Esophagus (tissue), 2 donors: Measurements from ENCODE around the gene MRPS2. TPM values are rescaled to one million over a fixed set of nuclear protein-coding genes. Genes with fewer than 3 reads are reported as not detected.

Experiments used
- H3K27ac ChIP-seq, 2 donors: one replicate each; pipeline ENCODE4 v1.5.1; 2013; ENCODE audit warnings: low read depth in 2 of 2, mild to moderate bottlenecking in 2 of 2, inconsistent platforms in 1 of 2, low read length in 1 of 2, moderate library complexity in 1 of 2
- H3K27me3 ChIP-seq, 2 donors: one replicate each; pipeline ENCODE4 v1.6.1; 2013; ENCODE audit warnings: low read length in 2 of 2, control low read depth in 1 of 2, mild to moderate bottlenecking in 1 of 2; ENCODE audit not compliant: insufficient read depth in 2 of 2, control insufficient read depth in 1 of 2
- H3K36me3 ChIP-seq, 2 donors: one replicate each; pipeline ENCODE4 v1.6.1; 2013; ENCODE audit warnings: low read length in 1 of 2; ENCODE audit not compliant: control insufficient read depth in 2 of 2, insufficient read depth in 2 of 2
- H3K4me1 ChIP-seq, 2 donors: one replicate each; pipeline ENCODE4 v1.6.1; 2013; ENCODE audit warnings: low read length in 1 of 2; ENCODE audit not compliant: control insufficient read depth in 2 of 2, insufficient read depth in 2 of 2
- H3K4me3 ChIP-seq, 2 donors: one replicate each; pipeline ENCODE4 v1.5.1; 2013; ENCODE audit warnings: low read length in 2 of 2, mild to moderate bottlenecking in 2 of 2, low read depth in 1 of 2, moderate library complexity in 1 of 2
- H3K9me3 ChIP-seq, 2 donors: one replicate each; pipeline ENCODE4 v1.6.1; 2013; ENCODE audit warnings: mild to moderate bottlenecking in 2 of 2, low read depth in 1 of 2, low read length in 1 of 2, moderate library complexity in 1 of 2; ENCODE audit not compliant: control insufficient read depth in 2 of 2, insufficient read depth in 1 of 2
- WGBS, 2 donors: extraction: QIAGEN DNeasy Blood & Tissue Kit; methylation state at CpG; one replicate each; pipeline ENCODE4 v1.1.7; 2013; 5-methylcytosine and 5-hydroxymethylcytosine counted together
- polyA plus RNA-seq, 2 donors: library from polyadenylated mRNA; stranded (reverse); fragments of 200-250 nt; gene quantifications; one replicate each; pipeline ENCODE4 v1.2.3, GENCODE V29; 2013
- donor health status: healthy with polysubstance abuse.
- donor health status: Bipolar disorder and iron deficiency.

MRPS2 gene
- polyA plus RNA-seq, 2 donors, result 19.3 to 40.8 TPM

DNA sequence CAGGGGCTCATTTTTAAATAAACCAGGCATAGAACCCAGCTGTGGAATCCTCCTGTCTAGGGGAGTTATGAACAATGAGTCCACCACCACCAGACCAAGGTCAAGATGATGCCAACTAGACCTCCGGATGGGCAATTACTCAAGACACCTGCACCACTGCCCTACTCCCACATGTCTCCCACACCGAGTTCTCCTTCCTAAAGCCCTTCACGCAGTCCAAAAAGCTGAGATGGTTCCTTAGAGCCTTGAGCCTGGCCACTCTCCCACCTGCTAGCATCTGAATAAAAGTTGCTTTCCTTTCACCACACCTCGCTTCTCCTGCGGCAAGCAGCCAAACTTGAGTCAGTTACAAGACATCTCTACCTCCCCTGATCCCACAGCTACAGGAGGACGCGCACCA, 36.3 kb upstream of the MRPS2 start:
- no peaks in the 10 kb centered on the region for H3K27me3 ChIP-seq
- no peaks in the 10 kb centered on the region for H3K9me3 ChIP-seq
- no peaks in the 10 kb centered on the region for H3K4me1 ChIP-seq
- no peak overlapping the region for H3K4me3 ChIP-seq
- no peak overlapping the region for H3K27ac ChIP-seq
- 85 to 92% methylated on average over 7 of the region's 7 CpGs for WGBS, 2 donors
- no peaks in the 10 kb centered on the region for H3K36me3 ChIP-seq

DNA sequence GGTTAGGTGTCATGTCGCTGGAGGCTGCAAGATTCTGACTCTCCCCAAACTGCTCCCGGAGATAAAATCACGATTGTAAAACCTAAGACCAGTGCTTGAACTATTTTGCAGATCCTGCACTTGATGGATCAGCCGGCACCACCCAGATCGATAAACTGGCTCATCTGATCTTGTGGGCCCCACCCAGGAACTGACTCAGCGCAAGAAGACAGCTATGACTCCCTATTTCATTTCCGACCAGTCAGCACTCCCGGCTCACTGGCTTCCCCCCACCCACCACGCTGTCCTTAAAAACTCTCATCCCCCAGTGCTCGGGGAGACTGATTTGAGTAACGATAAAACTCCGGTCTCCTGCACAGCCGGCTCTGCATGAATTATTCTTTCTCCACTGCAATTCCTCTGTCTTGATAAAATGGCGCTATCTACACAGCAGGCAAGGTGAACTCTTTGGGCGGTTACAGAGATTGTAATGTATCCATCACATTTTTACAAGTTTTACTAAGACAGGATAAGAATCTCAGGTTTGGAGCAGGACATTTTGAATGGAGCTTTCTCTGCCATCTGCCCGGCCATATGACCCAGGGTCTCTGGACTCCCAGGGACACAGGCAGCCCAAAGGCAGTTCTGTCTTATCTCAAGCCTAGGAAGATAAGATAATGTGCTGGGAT, 31.5 kb upstream of the MRPS2 start:
- Histone ChIP-seq H3K9me3 (no peaks in the 10 kb centered on the region), H3K36me3 (no peaks in the 10 kb centered on the region), H3K4me3 (no peak overlapping the region), H3K27me3 (no peaks in the 10 kb centered on the region), H3K27ac (no peak overlapping the region), H3K4me1 (no peaks in the 10 kb centered on the region)
- WGBS, 2 donors, result 45% methylated on average over 16 of the region's 16 CpGs

DNA sequence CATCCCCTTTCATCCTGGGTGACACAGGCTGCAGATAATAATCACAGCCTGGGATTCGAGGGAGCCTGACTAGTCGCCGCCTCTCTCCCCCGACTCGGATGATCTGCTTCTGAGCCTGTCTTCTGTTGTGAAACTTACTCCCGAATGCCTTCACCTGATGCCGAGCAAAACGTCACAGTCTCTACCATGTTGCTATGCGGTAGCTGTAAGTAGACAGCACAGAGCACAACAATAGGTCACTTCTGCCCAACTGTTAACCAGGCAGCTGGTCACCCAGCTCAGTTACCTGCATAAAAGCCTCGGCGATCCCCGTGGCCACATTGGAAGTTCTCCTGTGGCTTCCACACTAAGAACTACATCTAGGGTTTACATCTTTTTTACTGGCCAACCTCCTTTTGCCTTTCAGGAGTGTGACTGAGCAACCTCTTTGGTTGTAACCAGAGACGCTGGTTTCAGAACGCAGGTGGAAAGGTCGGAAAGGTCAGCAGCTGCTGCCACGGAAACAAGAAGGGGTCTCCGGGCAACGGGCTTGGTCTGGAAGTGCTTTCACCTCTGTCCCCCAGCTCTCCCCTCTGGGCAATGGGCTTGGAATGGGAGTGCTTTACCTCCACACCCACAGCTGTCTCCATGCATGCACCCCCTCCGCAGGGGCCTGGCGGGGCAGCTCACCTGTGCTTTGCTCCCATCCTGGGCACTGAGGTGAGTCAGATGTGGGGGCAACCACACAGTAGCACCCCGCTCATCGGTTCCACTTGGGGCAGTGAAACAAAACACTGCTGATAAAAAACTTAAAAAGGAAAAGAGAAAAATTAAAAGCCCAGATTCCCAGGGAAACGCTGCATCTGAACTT, 28.5 kb upstream of the MRPS2 start:
- H3K4me3 ChIP-seq, result no peak overlapping the region
- H3K27me3 ChIP-seq, result no peaks in the 10 kb centered on the region
- H3K4me1 ChIP-seq, result no peaks in the 10 kb centered on the region
- H3K9me3 ChIP-seq, result no peaks in the 10 kb centered on the region
- 73% methylated on average over 23 of the region's 23 CpGs for WGBS, 2 donors
- H3K27ac ChIP-seq, result no peak overlapping the region
- H3K36me3 ChIP-seq, result no peaks in the 10 kb centered on the region

DNA sequence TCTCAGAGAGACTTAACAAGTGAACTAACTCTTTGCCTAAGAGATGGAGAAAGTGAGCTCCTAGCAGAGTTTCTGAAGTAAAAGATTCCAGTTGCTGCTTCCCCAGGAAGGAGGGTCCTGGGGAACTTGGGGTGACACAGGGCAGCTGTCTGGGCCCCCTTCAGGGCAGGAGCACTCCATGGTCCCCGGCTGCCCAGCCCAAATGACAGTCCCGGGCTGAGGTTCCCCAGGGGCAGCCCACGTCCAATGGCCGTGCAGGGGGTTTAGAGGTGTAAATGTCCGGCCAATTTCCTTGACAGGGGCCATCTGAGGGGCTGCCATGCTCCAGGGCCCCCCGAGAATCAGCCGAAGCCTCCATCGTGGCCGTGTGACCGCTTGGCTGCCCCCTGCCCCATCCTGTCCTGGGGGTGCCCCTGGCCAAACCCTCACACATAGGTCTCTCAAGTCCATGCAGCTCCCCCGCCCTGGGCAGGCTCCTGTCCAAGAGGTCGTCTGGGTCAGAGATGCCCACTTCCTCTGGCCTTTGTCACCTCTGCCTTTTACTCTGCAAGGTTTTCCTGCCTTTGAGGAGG, 26.4 kb upstream of the MRPS2 start:
- Histone ChIP-seq H3K4me1 (no peaks in the 10 kb centered on the region), H3K9me3 (no peaks in the 10 kb centered on the region), H3K27ac (no peak overlapping the region), H3K4me3 (no peak overlapping the region), H3K36me3 (no peaks in the 10 kb centered on the region), H3K27me3 (no peaks in the 10 kb centered on the region)
- 77 to 80% methylated on average over 12 of the region's 12 CpGs for WGBS, 2 donors

DNA sequence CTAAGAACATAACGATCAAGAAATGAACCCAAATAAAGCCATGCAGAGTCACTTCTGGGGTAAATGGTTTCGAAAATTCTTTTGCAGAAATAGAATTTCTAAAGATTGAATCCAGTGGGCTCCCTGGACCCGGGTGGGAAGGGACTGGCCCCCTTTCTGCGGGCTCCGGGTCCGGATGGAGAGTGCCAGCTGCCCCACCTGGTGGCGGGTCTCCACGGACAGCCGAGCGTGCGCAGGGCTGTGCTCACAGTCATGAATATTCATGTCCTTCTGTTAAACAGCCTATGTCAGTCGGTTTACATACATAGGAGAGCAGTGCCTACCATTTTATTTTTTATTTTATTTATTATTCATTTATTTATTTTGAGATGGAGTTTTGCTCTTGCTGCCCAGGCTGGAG, 25.6 kb upstream of the MRPS2 start:
- Histone ChIP-seq H3K4me3 (no peak overlapping the region), H3K36me3 (no peaks in the 10 kb centered on the region), H3K27me3 (no peaks in the 10 kb centered on the region), H3K9me3 (no peaks in the 10 kb centered on the region), H3K27ac (no peak overlapping the region), H3K4me1 (no peaks in the 10 kb centered on the region)
- WGBS, 2 donors, result 32 to 34% methylated on average over 12 of the region's 12 CpGs

DNA sequence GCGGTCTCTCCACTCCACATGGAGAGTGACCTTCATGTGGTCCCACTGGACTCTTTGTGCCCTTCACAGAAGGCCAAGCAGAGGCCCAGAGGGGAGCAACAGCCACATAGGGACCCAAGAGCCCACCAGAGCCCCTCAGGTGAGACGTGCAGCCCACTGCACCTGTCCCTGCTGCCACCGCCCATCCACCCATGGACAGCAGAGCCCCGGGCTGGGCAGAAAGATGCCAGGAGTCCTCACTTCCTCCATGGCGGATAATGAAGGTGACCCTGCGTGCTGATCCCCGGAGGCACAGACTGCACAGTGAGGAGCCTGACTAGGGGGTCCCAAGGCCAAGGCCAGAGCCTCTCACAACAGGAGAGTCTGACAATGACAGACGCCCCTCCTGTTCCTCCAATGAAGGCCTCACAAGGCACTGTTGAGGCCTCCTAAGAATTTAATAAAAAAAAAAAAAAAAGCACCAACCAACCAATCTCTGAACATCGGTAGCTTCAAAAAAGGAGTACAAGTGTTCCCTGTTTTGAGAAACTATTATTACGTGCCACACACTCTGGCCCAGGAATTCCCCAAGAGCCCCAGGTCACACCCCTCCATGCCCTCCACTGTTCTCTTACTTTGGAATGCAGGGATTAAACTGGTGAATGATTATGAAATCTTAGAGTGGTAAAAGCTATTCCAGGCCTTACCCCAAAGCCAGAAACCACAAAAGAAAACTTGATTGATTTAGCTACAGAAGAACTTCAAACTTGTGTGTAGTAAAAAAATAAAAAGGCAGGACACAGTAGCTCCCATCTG, 23.7 kb upstream of the MRPS2 start:
- Histone ChIP-seq H3K27me3 (no peaks in the 10 kb centered on the region), H3K9me3 (no peaks in the 10 kb centered on the region), H3K36me3 (no peaks in the 10 kb centered on the region), H3K27ac (no peak overlapping the region), H3K4me3 (no peak overlapping the region), H3K4me1 (peaks cover 4 to 5% of the 10 kb centered on the region in 2 donors)
- 78 to 82% methylated on average over 10 of the region's 10 CpGs for WGBS, 2 donors

DNA sequence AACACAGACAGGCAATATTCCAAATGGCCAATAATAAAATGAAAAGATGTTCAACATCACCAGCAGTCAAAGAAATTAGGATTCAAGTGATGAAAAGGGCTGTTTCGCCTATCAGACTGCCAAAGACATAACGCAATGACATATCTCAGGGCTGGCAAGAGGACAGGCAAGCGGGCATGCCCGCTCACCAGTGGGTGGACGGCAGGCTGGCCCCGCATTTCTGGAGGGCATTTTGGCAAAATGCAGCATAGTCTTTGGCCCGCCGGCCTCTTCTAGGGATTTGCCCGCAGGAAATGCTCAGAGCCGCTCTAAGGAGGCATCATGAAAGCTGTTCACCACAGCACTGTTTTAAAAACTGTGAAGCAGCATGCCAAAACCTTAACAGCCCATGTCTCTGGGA, 22.3 kb upstream of the MRPS2 start:
- Histone ChIP-seq H3K4me3 (no peak overlapping the region), H3K9me3 (no peaks in the 10 kb centered on the region), H3K27ac (no peak overlapping the region), H3K4me1 (peaks cover 4 to 5% of the 10 kb centered on the region in 2 donors), H3K27me3 (no peaks in the 10 kb centered on the region), H3K36me3 (no peaks in the 10 kb centered on the region)
- WGBS, 2 donors, result 46 to 67% methylated on average over 10 of the region's 10 CpGs

DNA sequence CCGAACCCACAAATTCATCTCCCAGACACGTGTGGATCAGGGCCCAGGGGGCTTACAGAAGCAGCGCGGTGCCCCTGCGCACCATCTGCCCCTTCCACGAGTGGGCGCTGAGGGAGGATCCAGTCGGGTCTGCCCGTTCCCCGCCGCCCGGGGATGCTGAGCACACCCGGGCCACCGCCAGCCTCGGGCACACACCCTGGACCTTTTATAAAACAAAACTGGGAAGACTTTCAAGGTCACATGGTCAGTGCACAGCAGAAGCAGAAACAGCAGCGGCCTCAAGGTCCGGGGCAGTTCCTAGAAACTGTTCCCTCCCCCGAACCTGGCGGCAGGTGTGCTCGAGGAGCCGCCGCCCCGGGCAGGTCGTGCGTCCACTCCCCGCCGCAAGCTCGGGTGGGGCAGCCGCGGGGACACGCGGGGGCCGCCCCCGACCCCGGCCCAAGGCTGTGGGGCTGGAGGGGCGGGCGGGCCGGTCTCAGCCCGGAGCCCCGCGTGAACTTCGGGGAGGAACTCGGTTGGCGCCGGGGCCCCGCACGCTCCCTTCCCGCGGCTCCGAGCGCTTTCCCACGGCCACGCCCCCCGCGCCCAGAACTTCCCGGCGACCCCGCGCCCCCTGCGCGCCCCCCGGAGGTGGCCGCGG, 21.5 kb upstream of the MRPS2 start:
- H3K27ac ChIP-seq, result peak overlapping the region; percentile 62 to 65
- peak overlapping the region; percentile 53 to 88 for H3K4me3 ChIP-seq
- no peaks in the 10 kb centered on the region for H3K9me3 ChIP-seq
- peaks cover 0 to under 1% of the 10 kb centered on the region in 2 donors for H3K36me3 ChIP-seq
- WGBS, 2 donors, result 2 to 3% methylated on average over 52 to 64 of the region's 64 CpGs
- H3K27me3 ChIP-seq, result no peaks in the 10 kb centered on the region
- H3K4me1 ChIP-seq, result peaks cover 4 to 5% of the 10 kb centered on the region in 2 donors
